GM23248 (cell line): ENCODE measurements around the gene PCSK4.
"Not testable (repeated sequence)": the region's sequence is repeated elsewhere in the genome, so short reads cannot be mapped to it uniquely, and the experiment has no call there.

Experiments
- EZH2 ChIP-seq: fragments of 200-600 bp; sonication (generic); IDR thresholded peaks from 2 replicates; pipeline ENCODE4 v1.6.1; 2018; ENCODE audit warnings: antibody characterized with exemption, mild to moderate bottlenecking; ENCODE audit not compliant: insufficient read depth, poor library complexity, severe bottlenecking
- EZH2phosphoT487 ChIP-seq: fragments of 200-600 bp; sonication (generic); IDR thresholded peaks from 2 replicates; pipeline ENCODE4 v1.6.1; 2018; ENCODE audit warnings: antibody characterized with exemption, moderate library complexity, mild to moderate bottlenecking, low read depth; ENCODE audit not compliant: insufficient read depth

DNA sequence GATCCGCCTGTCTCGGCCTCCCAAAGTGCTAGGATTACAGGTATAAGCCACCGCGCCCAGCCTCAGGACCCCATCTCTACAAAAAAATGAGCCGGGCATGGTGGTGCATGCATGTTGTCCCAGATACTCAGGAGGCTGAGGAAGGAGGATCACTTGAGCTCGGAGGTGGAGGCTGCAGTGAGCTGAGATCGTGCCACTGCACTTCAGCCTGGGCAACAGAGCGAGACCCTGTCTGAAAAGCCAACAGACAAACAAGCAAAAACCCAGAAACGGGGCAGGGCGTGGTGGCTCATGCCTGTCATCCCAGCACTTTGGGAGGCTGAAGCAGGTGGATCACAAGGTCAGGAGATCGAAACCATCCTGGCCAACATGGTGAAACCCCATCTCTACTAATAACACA lies 40.7 kb upstream of the PCSK4 start:
- TF ChIP-seq EZH2, EZH2phosphoT487: not testable (repeated sequence)
